ENCODE results near the gene ANKMY1.

DNA sequence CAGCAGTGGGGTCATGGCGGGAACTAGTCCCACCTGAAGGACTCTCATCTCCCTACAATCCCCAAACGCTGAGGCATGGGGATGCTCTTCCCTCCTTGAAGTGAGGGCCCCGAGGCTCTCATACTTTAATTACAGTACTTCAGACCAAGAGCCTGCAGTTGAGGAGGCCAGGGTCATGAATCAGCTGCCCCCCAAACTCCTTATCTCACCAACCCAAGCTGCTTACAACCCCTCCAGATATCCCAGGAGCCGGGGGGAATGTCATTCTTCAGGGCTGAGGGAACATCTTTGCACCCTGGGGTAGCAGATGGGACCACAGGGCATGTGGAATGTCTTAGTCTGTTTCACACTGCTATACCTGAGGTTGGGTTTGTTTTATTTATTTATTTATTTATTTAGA lies 26.0 kb upstream of the ANKMY1 start:
- TF ChIP-seq, protein P1, sequence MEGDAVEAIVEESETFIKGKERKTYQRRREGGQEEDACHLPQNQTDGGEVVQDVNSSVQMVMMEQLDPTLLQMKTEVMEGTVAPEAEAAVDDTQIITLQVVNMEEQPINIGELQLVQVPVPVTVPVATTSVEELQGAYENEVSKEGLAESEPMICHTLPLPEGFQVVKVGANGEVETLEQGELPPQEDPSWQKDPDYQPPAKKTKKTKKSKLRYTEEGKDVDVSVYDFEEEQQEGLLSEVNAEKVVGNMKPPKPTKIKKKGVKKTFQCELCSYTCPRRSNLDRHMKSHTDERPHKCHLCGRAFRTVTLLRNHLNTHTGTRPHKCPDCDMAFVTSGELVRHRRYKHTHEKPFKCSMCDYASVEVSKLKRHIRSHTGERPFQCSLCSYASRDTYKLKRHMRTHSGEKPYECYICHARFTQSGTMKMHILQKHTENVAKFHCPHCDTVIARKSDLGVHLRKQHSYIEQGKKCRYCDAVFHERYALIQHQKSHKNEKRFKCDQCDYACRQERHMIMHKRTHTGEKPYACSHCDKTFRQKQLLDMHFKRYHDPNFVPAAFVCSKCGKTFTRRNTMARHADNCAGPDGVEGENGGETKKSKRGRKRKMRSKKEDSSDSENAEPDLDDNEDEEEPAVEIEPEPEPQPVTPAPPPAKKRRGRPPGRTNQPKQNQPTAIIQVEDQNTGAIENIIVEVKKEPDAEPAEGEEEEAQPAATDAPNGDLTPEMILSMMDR (IDR thresholded peaks at IDR 0.05; ENCODE audit: low read depth, low read length) = no peak
- TF ChIP-seq EZH2phosphoT487 (IDR thresholded peaks at IDR 0.05; ENCODE audit: low read depth) = no peak

Data from OCI-LY3 (cell line).